GM12878 (cell line): ENCODE data around the gene PAK5. TPM values are rescaled to one million over a fixed set of nuclear protein-coding genes. Genes with fewer than 3 reads are reported as not detected.

Experiments
- ATAC-seq: fragments of 200-7000 bp; cut with Tn5 transposase; 3 replicates; pipeline ENCODE4 v1.9.1; 2020; ENCODE audit warnings: mild to moderate bottlenecking, moderate library complexity
- BruUV-seq: library from RNA; stranded (reverse); fragments of 400-500 nt; replicated peaks from 2 replicates; lab custom pipeline; 2021; lab: Mats Ljungman, UMichigan
- CTCF ChIA-PET: fragments of 300-600 bp; sonication (Branson Sonifier 250); formaldehyde crosslinking; extraction: SDS; loops from one replicate; lab custom pipeline; 2021; ENCODE audit warnings: inconsistent platforms; lab: Yijun Ruan, JAX
- POLR2A ChIA-PET: fragments of 350-600 bp; formaldehyde crosslinking; extraction: SDS; loops from one replicate; lab custom pipeline; 2021; ENCODE audit warnings: inconsistent platforms; lab: Charles Lee
- RAD21 ChIA-PET: fragments of 300-600 bp; sonication (Branson Sonifier 250); formaldehyde crosslinking; loops from one replicate; lab custom pipeline; 2023; ENCODE audit warnings: antibody characterized with exemption; ENCODE audit not compliant: unreplicated experiment; lab: Charles Lee
- SMC1A ChIA-PET: fragments of 300-600 bp; sonication (Branson Sonifier 250); formaldehyde crosslinking; loops from one replicate; lab custom pipeline; 2023; ENCODE audit not compliant: unreplicated experiment, uncharacterized antibody; lab: Charles Lee
- DNase-seq: peaks from one replicate; pipeline ENCODE4 v3.0.0-alpha.2; 2011; ENCODE audit warnings: low read depth, low spot score
- FAIRE-seq: peaks from 3 replicates; lab custom pipeline; 2011; peaks lifted over from hg19 to GRCh38; lab: Jason Lieb, UNC
- H2AFZ ChIP-seq: 2 replicates; pipeline ENCODE4 v1.6.0; 2011; ENCODE audit warnings: low read depth, low read length, control low read depth; ENCODE audit not compliant: control insufficient read depth
- H3K27ac ChIP-seq: 2 replicates; pipeline ENCODE4 v1.5.1; 2011; ENCODE audit warnings: control low read depth; ENCODE audit not compliant: control insufficient read depth, insufficient read depth
- H3K27me3 ChIP-seq, 2 experiments: replicated peaks in 1 of 2; 2 replicates each; pipeline versions ENCODE4 v1.6.0 to v1.6.1; 2011; ENCODE audit warnings: low read length in 1 of 2; ENCODE audit not compliant: control insufficient read depth in 2 of 2, insufficient read depth in 2 of 2
- H3K36me3 ChIP-seq, 2 experiments: 2 replicates each; pipeline ENCODE4 v1.5.1; 2011; ENCODE audit warnings: low read length in 1 of 2; ENCODE audit not compliant: control insufficient read depth in 2 of 2, insufficient read depth in 2 of 2
- H3K4me1 ChIP-seq: 2 replicates; pipeline ENCODE4 v1.6.1; 2011; ENCODE audit warnings: mild to moderate bottlenecking, low read length, moderate library complexity, mixed read lengths; ENCODE audit not compliant: control insufficient read depth, insufficient read depth
- H3K4me2 ChIP-seq: 2 replicates; pipeline ENCODE4 v1.6.0; 2011; ENCODE audit warnings: control low read depth; ENCODE audit not compliant: control insufficient read depth, insufficient read depth
- H3K4me3 ChIP-seq: fragments of 200-600 bp; sonication (generic); 2 replicates; pipeline ENCODE4 v1.5.1; 2016
- H3K79me2 ChIP-seq: 2 replicates; pipeline ENCODE4 v1.6.0; 2011; ENCODE audit warnings: low read length; ENCODE audit not compliant: control insufficient read depth, insufficient read depth
- H3K9ac ChIP-seq: 2 replicates; pipeline ENCODE4 v1.8.0; 2011; ENCODE audit warnings: low read length, control low read depth, mixed read lengths; ENCODE audit not compliant: control insufficient read depth, insufficient read depth
- H3K9me3 ChIP-seq: replicated peaks from 3 replicates; pipeline ENCODE4 v1.5.1; 2011; ENCODE audit warnings: mild to moderate bottlenecking, low read length; ENCODE audit not compliant: control insufficient read depth, insufficient read depth
- H4K20me1 ChIP-seq: 2 replicates; pipeline ENCODE4 v1.6.0; 2011; ENCODE audit not compliant: control insufficient read depth, insufficient read depth
- ATF2 ChIP-seq: IDR thresholded peaks from 2 replicates; pipeline ENCODE4 v1.6.1; 2012; ENCODE audit warnings: low read length, inconsistent platforms
- CBX5 ChIP-seq: sonication (generic); IDR thresholded peaks from 2 replicates; pipeline ENCODE4 v1.6.1; 2016; ENCODE audit warnings: low read depth, moderate library complexity, mild to moderate bottlenecking, inconsistent platforms
- IRF4 ChIP-seq: IDR thresholded peaks from 2 replicates; pipeline ENCODE4 v1.6.1; 2011; ENCODE audit warnings: low read depth, low read length
- NFIC ChIP-seq: IDR thresholded peaks from 2 replicates; pipeline ENCODE4 v1.6.1; 2012; ENCODE audit warnings: low read depth, mild to moderate bottlenecking, inconsistent platforms, low read length, moderate library complexity
- RELA ChIP-seq: fragments of 450-650 bp; IDR thresholded peaks from 2 replicates; pipeline ENCODE4 v1.8.0; 2014; ENCODE audit warnings: borderline replicate concordance; ENCODE audit not compliant: partially characterized antibody
- SMAD1 ChIP-seq: fragments of 450-650 bp; IDR thresholded peaks from 2 replicates; pipeline ENCODE4 v1.6.1; 2018; ENCODE audit warnings: mild to moderate bottlenecking, low read depth; ENCODE audit not compliant: partially characterized antibody
- SMC3 ChIP-seq: IDR thresholded peaks from 2 replicates; pipeline ENCODE4 v1.6.1; 2011; ENCODE audit warnings: low read length, improper control_type of control experiment, borderline replicate concordance
- SUPT20H ChIP-seq: IDR thresholded peaks from 2 replicates; pipeline ENCODE4 v1.6.1; 2011; ENCODE audit warnings: low read depth, mild to moderate bottlenecking, low read length, moderate library complexity, borderline replicate concordance; ENCODE audit not compliant: control insufficient read depth
- TCF12 ChIP-seq: IDR thresholded peaks from 2 replicates; pipeline ENCODE4 v1.6.1; 2011; ENCODE audit warnings: low read depth, mild to moderate bottlenecking, low read length
- ZNF687 ChIP-seq: fragments of 450-650 bp; IDR thresholded peaks from 2 replicates; pipeline ENCODE4 v1.6.1; 2017; ENCODE audit warnings: mild to moderate bottlenecking, moderate library complexity
- WGBS: methylation state at CpG from one replicate; pipeline ENCODE4 v1.1.6; 2016; ENCODE audit warnings: low lambda C conversion rate; ENCODE audit not compliant: insufficient replicate concordance, insufficient coverage; ENCODE audit errors: missing lambda C conversion rate; 5-methylcytosine and 5-hydroxymethylcytosine counted together
- in situ Hi-C: fragments of 300-500 bp; cut with MboI; formaldehyde crosslinking; loops from 9 replicates; pipeline ENCODE4 v1.14.3; 2018; ENCODE audit warnings: mixed read lengths
- intact Hi-C: fragments of 100-400 bp; cut with micrococcal nuclease; formaldehyde crosslinking; loops from one replicate; pipeline ENCODE4 v1.14.2; 2022; ENCODE audit not compliant: unreplicated experiment
- polyA plus RNA-seq, 11 experiments: library from polyadenylated mRNA; depleted of rRNA in 4 of 11; unstranded in 6 of 11; stranded (reverse) in 5 of 11; fragments of >200 nt; fragmentation: Nextera tagmentation in 4 of 11; fragmentation: Illumina TruSeq in 1 of 11; extraction: Ambion mirVana in 4 of 11; extraction: Trizol in 1 of 11; gene quantifications; 1 replicate in 1 of 11; 2 replicates in 10 of 11; pipeline versions ENCODE4 v1.2.1 to v1.2.3, GENCODE V29; 2011 to 2016; ENCODE audit warnings: inconsistent platforms in 2 of 11, missing spikeins in 2 of 11, low read depth in 1 of 11
- total RNA-seq, 4 experiments: library from RNA; depleted of rRNA in 3 of 4; stranded (reverse); fragments of >200 nt in 3 of 4; fragmentation: Illumina TruSeq in 1 of 4; extraction: Trizol in 1 of 4; gene quantifications; 2 replicates each; pipeline versions ENCODE4 v1.2.1 to v1.2.3, GENCODE V29; 2013 to 2021
- TF ChIP-seq, protein P1 (sequence below): fragments of 450-650 bp; IDR thresholded peaks from 2 replicates; pipeline ENCODE4 v1.6.1; 2017; ENCODE audit warnings: mild to moderate bottlenecking
- TF ChIP-seq, protein P2 (sequence below): fragments of 450-650 bp; formaldehyde crosslinking; IDR thresholded peaks from 2 replicates; pipeline ENCODE4 v1.4.0; 2020; ENCODE audit warnings: mild to moderate bottlenecking, moderate library complexity

PAK5 gene
- total and polyA plus RNA-seq, 10 of the 15 experiments (the other 5 are each of a cell fraction or from before 2014, with no cell fraction given): not detected

DNA sequence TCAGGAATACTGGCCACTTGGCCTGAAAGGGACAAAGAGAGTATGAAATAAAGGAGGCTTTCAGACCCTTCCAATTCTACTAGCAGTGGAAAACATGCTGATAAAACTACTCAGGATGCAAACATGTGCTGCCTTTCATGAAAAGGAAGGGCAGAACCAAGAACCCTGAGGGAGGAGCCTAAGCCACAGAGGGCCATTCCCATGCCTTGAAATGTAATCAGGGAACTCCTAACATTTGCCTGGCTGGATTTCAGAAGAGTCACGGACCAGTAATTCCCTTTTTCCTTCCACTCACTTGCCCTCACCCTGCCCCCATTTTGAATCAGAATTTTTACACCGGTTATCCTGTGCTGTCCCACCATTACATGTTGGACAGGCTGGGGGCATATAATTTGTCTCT lies 208.3 kb downstream of the PAK5 start (continued):
- no peak for TF ChIP-seq ATF2
- TF ChIP-seq, all 136 proteins: peak for 0

DNA sequence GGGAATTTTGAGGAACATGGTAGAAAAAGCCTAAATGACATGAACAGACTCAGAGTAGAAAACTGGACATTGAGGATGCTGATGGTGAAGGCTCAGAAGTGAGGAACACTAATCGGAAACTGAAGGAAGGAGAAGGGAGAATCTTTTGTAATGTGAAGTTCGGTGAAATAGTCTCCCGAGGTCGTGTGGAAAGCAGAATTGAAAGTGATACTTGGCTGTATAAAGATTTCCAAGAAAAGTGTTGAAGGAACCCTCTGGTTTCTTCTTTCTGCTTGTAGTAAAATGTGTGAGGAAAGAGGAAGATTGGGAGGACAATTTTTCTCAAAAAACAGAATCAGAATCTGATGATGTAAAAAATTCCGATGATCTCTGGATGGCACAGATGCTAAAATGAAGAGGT lies 209.0 kb downstream of the PAK5 start:
- ChIA-PET RAD21 (no interaction called here), CTCF (no interaction called here), SMC1A (no interaction called here), POLR2A (no interaction called here)
- H3K4me1 ChIP-seq: peaks cover 5% of the 10 kb centered on the region; the same call in 1 of the 2 replicates
- no peaks in the 10 kb centered on the region for H4K20me1 ChIP-seq
- no TSS peak for BruUV-seq
- ATAC-seq (no peak), DNase-seq (no peak), FAIRE-seq (no peak)
- H2AFZ ChIP-seq: no peak overlapping the region
- H3K36me3 ChIP-seq: no peaks in the 10 kb centered on the region
- in situ Hi-C loops: no loop called here
- no peaks in the 10 kb centered on the region for H3K9me3 ChIP-seq
- H3K4me3 ChIP-seq: no peak overlapping the region
- intact Hi-C loops: no loop called here
- no peaks in the 10 kb centered on the region for H3K79me2 ChIP-seq
- 17% methylated on average over 5 of the region's 5 CpGs for WGBS
- no peak overlapping the region for H3K9ac ChIP-seq
- H3K4me2 ChIP-seq: no peak overlapping the region
- no peaks in the 10 kb centered on the region for H3K27me3 ChIP-seq
- H3K27ac ChIP-seq: no peak overlapping the region
- TF ChIP-seq, protein P1, sequence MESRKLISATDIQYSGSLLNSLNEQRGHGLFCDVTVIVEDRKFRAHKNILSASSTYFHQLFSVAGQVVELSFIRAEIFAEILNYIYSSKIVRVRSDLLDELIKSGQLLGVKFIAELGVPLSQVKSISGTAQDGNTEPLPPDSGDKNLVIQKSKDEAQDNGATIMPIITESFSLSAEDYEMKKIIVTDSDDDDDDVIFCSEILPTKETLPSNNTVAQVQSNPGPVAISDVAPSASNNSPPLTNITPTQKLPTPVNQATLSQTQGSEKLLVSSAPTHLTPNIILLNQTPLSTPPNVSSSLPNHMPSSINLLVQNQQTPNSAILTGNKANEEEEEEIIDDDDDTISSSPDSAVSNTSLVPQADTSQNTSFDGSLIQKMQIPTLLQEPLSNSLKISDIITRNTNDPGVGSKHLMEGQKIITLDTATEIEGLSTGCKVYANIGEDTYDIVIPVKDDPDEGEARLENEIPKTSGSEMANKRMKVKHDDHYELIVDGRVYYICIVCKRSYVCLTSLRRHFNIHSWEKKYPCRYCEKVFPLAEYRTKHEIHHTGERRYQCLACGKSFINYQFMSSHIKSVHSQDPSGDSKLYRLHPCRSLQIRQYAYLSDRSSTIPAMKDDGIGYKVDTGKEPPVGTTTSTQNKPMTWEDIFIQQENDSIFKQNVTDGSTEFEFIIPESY: no peak
- TF ChIP-seq RELA (no peak), SMAD1 (no peak), ZNF687 (no peak), SUPT20H (no peak), CBX5 (no peak), TCF12 (no peak), SMC3 (no peak), NFIC (no peak), IRF4 (no peak)
- TF ChIP-seq, protein P2, sequence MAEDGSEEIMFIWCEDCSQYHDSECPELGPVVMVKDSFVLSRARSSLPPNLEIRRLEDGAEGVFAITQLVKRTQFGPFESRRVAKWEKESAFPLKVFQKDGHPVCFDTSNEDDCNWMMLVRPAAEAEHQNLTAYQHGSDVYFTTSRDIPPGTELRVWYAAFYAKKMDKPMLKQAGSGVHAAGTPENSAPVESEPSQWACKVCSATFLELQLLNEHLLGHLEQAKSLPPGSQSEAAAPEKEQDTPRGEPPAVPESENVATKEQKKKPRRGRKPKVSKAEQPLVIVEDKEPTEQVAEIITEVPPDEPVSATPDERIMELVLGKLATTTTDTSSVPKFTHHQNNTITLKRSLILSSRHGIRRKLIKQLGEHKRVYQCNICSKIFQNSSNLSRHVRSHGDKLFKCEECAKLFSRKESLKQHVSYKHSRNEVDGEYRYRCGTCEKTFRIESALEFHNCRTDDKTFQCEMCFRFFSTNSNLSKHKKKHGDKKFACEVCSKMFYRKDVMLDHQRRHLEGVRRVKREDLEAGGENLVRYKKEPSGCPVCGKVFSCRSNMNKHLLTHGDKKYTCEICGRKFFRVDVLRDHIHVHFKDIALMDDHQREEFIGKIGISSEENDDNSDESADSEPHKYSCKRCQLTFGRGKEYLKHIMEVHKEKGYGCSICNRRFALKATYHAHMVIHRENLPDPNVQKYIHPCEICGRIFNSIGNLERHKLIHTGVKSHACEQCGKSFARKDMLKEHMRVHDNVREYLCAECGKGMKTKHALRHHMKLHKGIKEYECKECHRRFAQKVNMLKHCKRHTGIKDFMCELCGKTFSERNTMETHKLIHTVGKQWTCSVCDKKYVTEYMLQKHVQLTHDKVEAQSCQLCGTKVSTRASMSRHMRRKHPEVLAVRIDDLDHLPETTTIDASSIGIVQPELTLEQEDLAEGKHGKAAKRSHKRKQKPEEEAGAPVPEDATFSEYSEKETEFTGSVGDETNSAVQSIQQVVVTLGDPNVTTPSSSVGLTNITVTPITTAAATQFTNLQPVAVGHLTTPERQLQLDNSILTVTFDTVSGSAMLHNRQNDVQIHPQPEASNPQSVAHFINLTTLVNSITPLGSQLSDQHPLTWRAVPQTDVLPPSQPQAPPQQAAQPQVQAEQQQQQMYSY (CRISPR knock-in tag): no peak
